Spleen (tissue), 11 donors: ENCODE results near the gene TMPRSS4. TPM values are rescaled to one million over a fixed set of nuclear protein-coding genes. Genes with fewer than 3 reads are reported as not detected.

Experiments
- DNase-seq: peaks from one replicate; pipeline ENCODE4 v3.0.0-alpha.2; 2020
- H3K27ac ChIP-seq, 8 donors: fragments of 200-600 bp; sonication (generic) in 7 of 8; 1 replicate in 4 of 8; 2 replicates in 4 of 8; pipeline versions ENCODE4 v1.5.0 to v1.8.0; 2016 to 2021; ENCODE audit warnings: inconsistent platforms in 4 of 8, mild to moderate bottlenecking in 4 of 8, moderate library complexity in 1 of 8
- H3K27me3 ChIP-seq, 7 donors: fragments of 200-600 bp; sonication (generic) in 6 of 7; replicated peaks in 1 of 7; 1 replicate in 4 of 7; 2 replicates in 3 of 7; pipeline versions ENCODE4 v1.5.0 to v1.8.0; 2016 to 2021; ENCODE audit warnings: inconsistent platforms in 3 of 7, mild to moderate bottlenecking in 1 of 7
- H3K36me3 ChIP-seq, 6 donors: fragments of 200-600 bp; sonication (generic) in 5 of 6; 1 replicate in 4 of 6; 2 replicates in 2 of 6; pipeline versions ENCODE4 v1.5.0 to v1.8.0; 2016 to 2021; ENCODE audit warnings: inconsistent platforms in 2 of 6
- H3K4me1 ChIP-seq, 6 donors: fragments of 200-600 bp; sonication (generic) in 5 of 6; 1 replicate in 3 of 6; 2 replicates in 3 of 6; pipeline versions ENCODE4 v1.5.0 to v1.8.0; 2016 to 2021; ENCODE audit warnings: inconsistent platforms in 3 of 6
- H3K4me3 ChIP-seq, 8 donors: fragments of 200-600 bp; sonication (generic) in 7 of 8; 1 replicate in 4 of 8; 2 replicates in 4 of 8; pipeline versions ENCODE4 v1.5.0 to v1.8.0; 2016 to 2021; ENCODE audit warnings: inconsistent platforms in 4 of 8, mild to moderate bottlenecking in 4 of 8, moderate library complexity in 2 of 8
- H3K9me3 ChIP-seq, 8 donors: fragments of 200-600 bp; sonication (generic) in 7 of 8; 1 replicate in 4 of 8; 2 replicates in 4 of 8; pipeline versions ENCODE4 v1.5.0 to v1.8.0; 2016 to 2021; ENCODE audit warnings: inconsistent platforms in 4 of 8
- POLR2A ChIP-seq, 3 donors: fragments of 450-650 bp; IDR thresholded peaks; one replicate each; pipeline ENCODE4 v1.5.1; 2017; ENCODE audit warnings: antibody characterized with exemption in 3 of 3, mild to moderate bottlenecking in 1 of 3
- POLR2AphosphoS5 ChIP-seq, 3 donors: sonication (generic); formaldehyde crosslinking; IDR thresholded peaks; one replicate each; pipeline ENCODE4 v1.5.1; 2017; ENCODE audit warnings: antibody characterized with exemption in 3 of 3
- WGBS, 5 donors: extraction: QIAGEN DNeasy Blood & Tissue Kit in 3 of 5; methylation state at CpG; one replicate each; pipeline versions ENCODE4 v1.1.5 to v1.1.7; 2013 to 2018; 5-methylcytosine and 5-hydroxymethylcytosine counted together
- intact Hi-C: fragments of 100-400 bp; cut with DNase I; formaldehyde crosslinking; loops from one replicate; pipeline ENCODE4 v1.15.0; 2023; ENCODE audit warnings: low total_unique reads
- polyA plus RNA-seq, 3 donors: library from polyadenylated mRNA; stranded (reverse); fragments of 200-250 nt; gene quantifications; one replicate each; pipeline ENCODE4 v1.2.1, GENCODE V29; 2013
- total RNA-seq, 7 donors: library from RNA; depleted of rRNA in 3 of 7; stranded (reverse); fragments of >200 nt in 3 of 7; fragmentation: NEBNext Ultra II Directional in 4 of 7; extraction: Animal tissue kit (Norgen Biotek cat#: 25700) in 4 of 7; gene quantifications; one replicate each; pipeline versions ENCODE4 v1.1.0 to v1.2.1, GENCODE V29; 2016 to 2021
- TF ChIP-seq, protein P1 (sequence below), 11 experiments: fragments of 200-600 bp in 7 of 11; fragments of 450-650 bp in 4 of 11; sonication (generic) in 4 of 11; IDR thresholded peaks in 8 of 11; conservative IDR thresholded peaks in 3 of 11; 1 replicate in 7 of 11; 2 replicates in 4 of 11; pipeline versions ENCODE4 v1.4.0 to v1.8.0; 2016 to 2021; ENCODE audit warnings: antibody characterized with exemption in 11 of 11, inconsistent platforms in 4 of 11, mild to moderate bottlenecking in 1 of 11
- donor health status: healthy with polysubstance abuse.
- donor health status: DM: no; HTN: no; CAD: no; lungs with moderate emphysema.
- donor health status: DM: no; HTN: no; CAD: no.
- donor health status: Bipolar disorder and iron deficiency.
- donor health status: healthy.
- donor health status: DM: no; HTN: no; CAD: no.
- donor health status: DM: yes; HTN: yes; CAD: no.

TMPRSS4 gene
- total and polyA plus RNA-seq, 10 donors, result 0.09 to 1.4 (median 0.85) TPM; not detected in 3

DNA sequence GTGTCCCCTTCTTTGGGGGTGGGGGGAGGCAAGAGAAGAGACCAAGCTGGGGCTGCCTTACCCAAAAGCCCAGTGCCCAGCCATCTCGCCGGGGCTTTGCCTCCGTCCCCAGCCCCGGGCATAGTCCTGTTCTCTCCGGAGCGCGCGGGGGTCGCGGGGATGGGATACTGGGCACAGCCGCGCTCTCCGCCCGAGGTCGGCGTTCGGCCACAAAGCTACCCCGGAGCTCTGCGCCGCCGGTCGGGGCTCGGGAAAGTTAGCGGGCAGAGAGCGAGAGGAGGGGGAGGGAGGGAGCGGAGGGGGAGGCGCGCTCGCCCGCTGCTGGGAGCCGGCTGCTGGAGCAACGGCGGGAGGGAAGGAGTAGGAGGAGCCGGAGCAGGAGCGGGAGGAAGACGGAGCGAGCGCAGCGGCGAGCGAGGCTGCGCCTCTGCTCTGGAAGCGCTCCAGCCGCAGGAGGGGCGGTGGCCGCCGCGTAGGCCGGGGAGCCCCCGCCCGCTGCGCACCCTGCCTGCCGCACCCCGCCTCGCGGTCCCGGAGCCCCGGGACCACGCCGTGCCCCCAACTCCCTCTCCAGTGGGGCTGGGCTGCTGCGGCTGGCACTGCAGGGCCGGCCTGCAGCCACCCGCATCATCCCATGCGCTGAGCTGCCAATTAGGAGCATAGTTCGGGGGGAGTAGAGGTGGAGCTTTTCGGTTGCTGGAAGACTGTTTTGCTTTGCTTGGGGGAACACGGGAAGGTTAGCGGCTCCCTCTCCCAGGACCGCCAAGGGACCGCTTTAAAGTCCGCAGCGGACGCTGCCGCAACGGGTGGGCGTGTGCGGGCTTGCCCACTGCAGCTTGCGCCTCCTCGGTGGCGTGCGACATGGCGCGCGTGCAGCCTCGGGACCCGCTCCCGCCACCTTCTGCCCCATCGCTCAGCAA is 75.9 kb downstream of the TMPRSS4 start, which contains the start of gene SCN4B:
TSS of gene SCN4B (minus strand) at position 272 of the 920 bp plus-strand sequence. CDS start at position 122, 150 bp downstream.
- 1 to 5% (median 1%) methylated on average over 51 to 88 of the region's 88 CpGs for WGBS, 5 donors
- DNase-seq, result no peak
- intact Hi-C loops, result no loop called here
- no peak within 1 kb of the TSS for H3K27ac ChIP-seq
- TF ChIP-seq POLR2A (IDR thresholded peaks at IDR 0.05), result no peak
- peak in 1 of 3 donors; percentile 23 for TF ChIP-seq POLR2AphosphoS5 (IDR thresholded peaks at IDR 0.05)
- peaks cover 4 to 93% (median 62%) of the 10 kb centered on the region in 7 donors for H3K27me3 ChIP-seq
- H3K36me3 ChIP-seq, result no peaks in the 10 kb centered on the region
- H3K4me3 ChIP-seq, result peak within 1 kb of the TSS; percentile 18 to 69 (median 42)
- peaks cover 5 to 26% (median 14%) of the 10 kb centered on the region in 6 donors for H3K4me1 ChIP-seq
- no peaks in the 10 kb centered on the region for H3K9me3 ChIP-seq

DNA sequence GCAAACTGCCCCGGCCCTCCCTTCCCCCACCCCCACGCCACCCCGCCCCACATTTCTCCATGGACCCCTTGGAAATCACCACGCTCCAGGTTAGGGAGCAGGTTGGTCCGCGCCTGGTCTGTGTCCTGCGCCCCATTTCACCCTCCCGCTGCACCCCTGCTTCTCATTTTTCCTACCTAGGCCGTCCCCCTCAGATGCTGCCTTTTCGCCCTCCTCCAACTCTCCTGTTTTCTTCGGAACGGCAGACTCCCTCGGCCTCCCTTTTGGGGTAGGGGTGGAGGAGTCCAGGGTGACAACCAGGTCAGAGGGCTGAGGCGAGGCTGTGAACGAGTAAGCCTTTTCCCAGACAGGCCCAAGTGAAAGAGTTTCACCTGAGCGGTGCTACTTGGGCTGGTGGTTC is 76.6 kb downstream of the TMPRSS4 start:
- intact Hi-C loops, result no loop called here
- H3K4me1 ChIP-seq, result peaks cover 5 to 26% (median 14%) of the 10 kb centered on the region in 6 donors
- no peaks in the 10 kb centered on the region for H3K36me3 ChIP-seq
- TF ChIP-seq POLR2AphosphoS5 (IDR thresholded peaks at IDR 0.05) (no peak), POLR2A (IDR thresholded peaks at IDR 0.05) (no peak)
- TF ChIP-seq, protein P1, sequence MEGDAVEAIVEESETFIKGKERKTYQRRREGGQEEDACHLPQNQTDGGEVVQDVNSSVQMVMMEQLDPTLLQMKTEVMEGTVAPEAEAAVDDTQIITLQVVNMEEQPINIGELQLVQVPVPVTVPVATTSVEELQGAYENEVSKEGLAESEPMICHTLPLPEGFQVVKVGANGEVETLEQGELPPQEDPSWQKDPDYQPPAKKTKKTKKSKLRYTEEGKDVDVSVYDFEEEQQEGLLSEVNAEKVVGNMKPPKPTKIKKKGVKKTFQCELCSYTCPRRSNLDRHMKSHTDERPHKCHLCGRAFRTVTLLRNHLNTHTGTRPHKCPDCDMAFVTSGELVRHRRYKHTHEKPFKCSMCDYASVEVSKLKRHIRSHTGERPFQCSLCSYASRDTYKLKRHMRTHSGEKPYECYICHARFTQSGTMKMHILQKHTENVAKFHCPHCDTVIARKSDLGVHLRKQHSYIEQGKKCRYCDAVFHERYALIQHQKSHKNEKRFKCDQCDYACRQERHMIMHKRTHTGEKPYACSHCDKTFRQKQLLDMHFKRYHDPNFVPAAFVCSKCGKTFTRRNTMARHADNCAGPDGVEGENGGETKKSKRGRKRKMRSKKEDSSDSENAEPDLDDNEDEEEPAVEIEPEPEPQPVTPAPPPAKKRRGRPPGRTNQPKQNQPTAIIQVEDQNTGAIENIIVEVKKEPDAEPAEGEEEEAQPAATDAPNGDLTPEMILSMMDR (IDR thresholded peaks at IDR 0.05 in 8 of 11, conservative IDR thresholded peaks at IDR 0.05 in 3 of 11), result no peak
- no peaks in the 10 kb centered on the region for H3K9me3 ChIP-seq
- no peak overlapping the region for H3K27ac ChIP-seq
- H3K4me3 ChIP-seq, result peak overlapping the region in 6 of 8 donors; percentile 38 to 69 (median 44)
- DNase-seq, result no peak
- peaks cover 4 to 95% (median 62%) of the 10 kb centered on the region in 7 donors for H3K27me3 ChIP-seq
- WGBS, 5 donors, result 21 to 33% (median 27%) methylated on average over 14 to 16 of the region's 16 CpGs

DNA sequence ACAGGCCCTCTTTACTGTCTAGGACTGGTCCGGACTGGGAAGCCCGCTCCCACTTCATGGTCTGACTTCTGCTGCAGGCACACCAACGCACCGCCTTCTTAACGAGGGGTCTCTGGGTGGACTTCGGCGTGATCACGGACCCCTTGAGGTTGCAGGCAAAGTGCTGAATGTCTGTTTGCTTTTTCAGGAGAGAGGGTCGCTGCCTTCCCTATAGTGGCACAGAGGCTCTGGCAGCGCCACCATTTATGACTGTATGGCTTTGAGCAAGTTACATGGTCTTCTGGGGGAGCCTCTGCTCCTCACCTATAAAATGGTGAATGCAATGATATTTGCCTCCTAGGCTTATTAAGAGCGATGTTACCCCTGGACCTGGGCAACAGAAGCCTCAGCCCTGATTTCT is 77.1 kb downstream of the TMPRSS4 start:
- WGBS, 5 donors, result 87 to 91% (median 88%) methylated on average over 11 of the region's 11 CpGs
- H3K9me3 ChIP-seq, result no peaks in the 10 kb centered on the region
- no peaks in the 10 kb centered on the region for H3K36me3 ChIP-seq
- no peak overlapping the region for H3K4me3 ChIP-seq
- H3K4me1 ChIP-seq, result peaks cover 5 to 26% (median 14%) of the 10 kb centered on the region in 6 donors
- TF ChIP-seq POLR2AphosphoS5 (IDR thresholded peaks at IDR 0.05), result no peak
- no peak for TF ChIP-seq POLR2A (IDR thresholded peaks at IDR 0.05)
- TF ChIP-seq, protein P1 (IDR thresholded peaks at IDR 0.05 in 8 of 11, conservative IDR thresholded peaks at IDR 0.05 in 3 of 11), result no peak
- intact Hi-C loops, result no loop called here
- DNase-seq, result no peak
- no peak overlapping the region for H3K27ac ChIP-seq
- H3K27me3 ChIP-seq, result peaks cover 4 to 95% (median 62%) of the 10 kb centered on the region in 7 donors

DNA sequence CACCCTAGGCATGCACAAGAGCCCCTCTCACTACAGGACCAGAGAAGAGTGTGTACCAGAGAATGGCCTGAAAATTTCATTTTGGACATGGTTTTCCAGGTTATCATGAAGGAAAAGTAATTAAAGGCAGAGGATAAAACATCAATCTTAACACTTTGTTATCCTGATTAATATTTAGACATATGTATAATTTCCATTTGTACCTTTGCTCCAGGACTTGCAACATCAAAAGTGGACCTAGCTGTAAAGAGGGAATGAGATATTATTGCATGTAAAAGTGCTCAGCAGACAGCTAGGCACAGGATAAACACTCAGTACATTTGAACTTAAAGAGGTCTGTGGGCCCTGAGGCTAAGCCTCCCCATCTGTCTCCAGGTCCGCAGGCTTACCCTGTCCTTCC is 77.8 kb downstream of the TMPRSS4 start:
- TF ChIP-seq POLR2A (IDR thresholded peaks at IDR 0.05) (no peak), POLR2AphosphoS5 (IDR thresholded peaks at IDR 0.05) (no peak)
- TF ChIP-seq, protein P1 (IDR thresholded peaks at IDR 0.05 in 8 of 11, conservative IDR thresholded peaks at IDR 0.05 in 3 of 11), result no peak
- H3K36me3 ChIP-seq, result no peaks in the 10 kb centered on the region
- WGBS, 5 donors, result 73 to 100% (median 87%) methylated on average over 1 of the region's 1 CpG

More for the DNA sequence above, 77.8 kb downstream of the TMPRSS4 start:
- Histone ChIP-seq H3K9me3 (no peaks in the 10 kb centered on the region), H3K27ac (no peak overlapping the region), H3K4me1 (peaks cover 5 to 26% (median 14%) of the 10 kb centered on the region in 6 donors), H3K27me3 (peaks cover 4 to 93% (median 62%) of the 10 kb centered on the region in 7 donors), H3K4me3 (no peak overlapping the region)
- intact Hi-C loops, result no loop called here
- DNase-seq, result no peak
